Measurements from ENCODE around the gene SNAP47.
"Not testable (repeated sequence)": the region's sequence is repeated elsewhere in the genome, so short reads cannot be mapped to it uniquely, and the experiment has no call there.

The SNAP47 gene, protein sequence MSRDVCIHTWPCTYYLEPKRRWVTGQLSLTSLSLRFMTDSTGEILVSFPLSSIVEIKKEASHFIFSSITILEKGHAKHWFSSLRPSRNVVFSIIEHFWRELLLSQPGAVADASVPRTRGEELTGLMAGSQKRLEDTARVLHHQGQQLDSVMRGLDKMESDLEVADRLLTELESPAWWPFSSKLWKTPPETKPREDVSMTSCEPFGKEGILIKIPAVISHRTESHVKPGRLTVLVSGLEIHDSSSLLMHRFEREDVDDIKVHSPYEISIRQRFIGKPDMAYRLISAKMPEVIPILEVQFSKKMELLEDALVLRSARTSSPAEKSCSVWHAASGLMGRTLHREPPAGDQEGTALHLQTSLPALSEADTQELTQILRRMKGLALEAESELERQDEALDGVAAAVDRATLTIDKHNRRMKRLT

DNA sequence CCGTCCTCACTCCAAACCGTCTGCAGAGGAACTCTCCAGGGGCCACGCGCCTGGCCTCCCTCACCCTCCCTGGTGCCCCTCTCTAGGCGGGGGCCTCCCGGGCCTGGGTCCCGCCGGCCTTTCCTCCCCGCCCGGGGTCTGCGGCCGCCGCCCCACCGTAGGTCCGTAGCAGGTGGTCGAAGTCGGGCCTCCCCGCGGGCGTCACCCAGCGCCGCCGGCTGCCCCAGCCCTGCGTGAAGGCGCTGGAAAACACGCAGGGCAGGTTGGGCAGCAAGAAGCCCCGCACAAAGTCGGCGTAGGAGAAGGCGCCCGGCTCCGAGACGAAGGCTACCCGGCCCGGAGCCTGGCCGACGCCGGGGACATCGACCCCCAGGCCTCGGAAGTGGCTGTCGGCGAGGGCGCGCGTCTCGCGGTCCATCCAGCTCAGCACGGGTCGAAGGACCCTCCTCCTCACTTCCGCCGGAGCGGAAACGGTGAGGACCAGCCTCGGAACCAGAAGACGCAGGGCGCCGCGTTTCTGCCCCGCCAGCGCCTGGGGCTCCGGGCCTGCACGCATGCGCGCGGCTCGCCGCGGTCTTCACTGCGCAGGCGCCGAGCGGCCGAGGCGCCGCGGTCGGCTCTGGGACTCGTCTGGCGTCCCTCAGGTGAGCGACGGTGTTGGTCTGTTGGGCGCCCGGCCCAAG lies at the start of gene SNAP47, which contains the start of gene JMJD4:
TSS of gene SNAP47 (plus strand) at position 580 of the 683 bp plus-strand sequence. CDS start 12,302 bp downstream, outside the sequence.
TSS of gene JMJD4 (minus strand) at position 447 of the 683 bp plus-strand sequence. CDS start at position 418, 29 bp downstream.
- peak; percentile 94 to 97 for DNase-seq (ENCODE audit: low read depth in 1 of 2, low spot score in 1 of 2)
- TF ChIP-seq JUND (IDR thresholded peaks at IDR 0.05; ENCODE audit: low read depth): no peak
- in situ Hi-C loops (cut with HindIII; ENCODE audit: low pct_unique_long_range_greater_than_20kb, low sequenced_read_pairs): no loop called here

GRCh38 chr1:227685807-227686206 lies 49.4 kb upstream of the SNAP47 start:
- in situ Hi-C loops (cut with HindIII; ENCODE audit: low pct_unique_long_range_greater_than_20kb, low sequenced_read_pairs): no loop called here

DNA sequence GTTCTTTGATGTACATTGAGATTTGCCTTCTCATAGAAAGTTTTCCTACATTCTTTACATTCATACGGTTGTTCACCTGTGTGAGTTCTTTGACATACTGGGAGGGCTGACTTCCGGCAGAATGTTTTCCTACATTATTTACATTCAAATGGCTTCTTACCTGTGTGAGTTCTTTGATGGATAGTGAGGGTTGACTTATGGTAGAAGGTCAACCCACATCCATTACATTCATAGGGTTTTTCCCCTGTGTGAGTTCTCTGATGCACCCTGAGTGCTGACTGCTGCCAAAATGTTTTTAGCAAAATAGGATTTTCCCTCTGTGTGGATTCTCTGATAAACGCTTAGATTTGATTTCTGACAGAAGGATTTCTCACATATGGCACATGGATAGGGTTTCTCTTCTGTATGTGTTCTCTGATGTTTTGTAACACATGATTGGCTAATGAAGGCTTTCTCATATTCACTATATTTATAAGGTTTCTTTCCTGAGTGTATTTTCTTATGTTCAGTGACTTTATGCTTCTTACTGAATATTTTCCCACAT lies 37.8 kb upstream of the SNAP47 start:
- no peak for TF ChIP-seq JUND (IDR thresholded peaks at IDR 0.05; ENCODE audit: low read depth)
- in situ Hi-C loops (cut with HindIII; ENCODE audit: low pct_unique_long_range_greater_than_20kb, low sequenced_read_pairs): no loop called here
- no peak for DNase-seq (ENCODE audit: low read depth in 1 of 2, low spot score in 1 of 2)

More at GRCh38 chr1:227685807-227686206, 49.4 kb upstream of the SNAP47 start:
- no peak for TF ChIP-seq JUND (IDR thresholded peaks at IDR 0.05; ENCODE audit: low read depth)
- DNase-seq (ENCODE audit: low read depth in 1 of 2, low spot score in 1 of 2): no peak

DNA sequence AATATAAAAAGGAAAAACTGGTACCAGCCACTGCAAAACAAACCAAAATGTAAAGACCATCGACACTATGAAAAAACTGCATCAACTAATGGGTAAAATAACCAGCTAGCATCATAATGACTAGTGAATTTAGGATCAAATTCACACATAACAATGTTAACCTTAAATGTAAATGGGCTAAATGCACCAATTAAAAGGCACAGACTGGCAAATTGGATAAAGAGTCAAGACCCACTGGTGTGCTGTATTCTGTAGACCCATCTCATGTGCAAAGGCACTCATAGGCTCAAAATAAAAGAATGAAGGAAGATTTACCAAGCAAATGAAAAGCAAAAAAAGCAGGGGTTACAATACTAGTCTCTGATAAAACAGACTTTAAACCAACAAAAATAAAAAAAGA lies 33.6 kb upstream of the SNAP47 start:
- DNase-seq (ENCODE audit: low read depth in 1 of 2, low spot score in 1 of 2); in situ Hi-C loops (cut with HindIII; ENCODE audit: low pct_unique_long_range_greater_than_20kb, low sequenced_read_pairs): not testable (repeated sequence)

DNA sequence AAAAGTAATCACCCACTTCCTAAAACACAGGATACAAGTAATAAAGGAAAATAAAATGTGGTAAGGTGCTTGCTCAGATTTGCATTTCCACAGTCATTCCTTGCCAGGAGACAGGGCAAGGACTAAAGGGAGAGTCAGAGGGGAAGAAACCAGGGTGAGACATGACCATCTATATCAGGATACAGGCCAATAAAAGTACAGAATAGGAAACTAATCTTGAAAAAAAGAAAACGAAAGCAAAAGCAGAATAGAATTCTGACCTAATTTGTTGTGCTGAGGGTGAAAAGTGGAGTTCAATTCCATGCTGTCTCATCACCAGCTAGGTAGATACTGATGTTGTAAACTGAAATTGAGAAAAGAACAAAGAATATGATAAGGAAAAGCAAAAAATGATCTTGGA lies 27.4 kb upstream of the SNAP47 start:
- TF ChIP-seq JUND (IDR thresholded peaks at IDR 0.05; ENCODE audit: low read depth): no peak
- in situ Hi-C loops (cut with HindIII; ENCODE audit: low pct_unique_long_range_greater_than_20kb, low sequenced_read_pairs): no loop called here
- no peak for DNase-seq (ENCODE audit: low read depth in 1 of 2, low spot score in 1 of 2)

DNA sequence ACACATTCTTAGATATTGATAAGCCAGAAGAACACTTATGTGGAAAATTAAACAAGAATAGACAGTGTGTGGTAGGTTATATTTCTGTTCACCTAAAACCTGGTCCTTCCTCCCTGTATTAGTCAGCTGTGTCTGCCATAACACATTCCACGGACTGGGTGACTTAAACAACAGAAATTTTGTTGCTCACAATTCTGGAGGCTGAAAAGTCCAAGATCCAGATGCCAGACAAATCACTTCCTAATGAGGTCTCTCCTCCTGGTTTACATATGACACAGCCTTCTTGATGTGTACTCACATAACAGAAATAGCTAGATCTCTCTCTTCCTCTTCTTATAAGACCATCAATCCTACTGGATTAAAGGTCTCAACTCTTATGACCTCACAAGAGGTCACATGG lies 25.8 kb upstream of the SNAP47 start:
- in situ Hi-C loops (cut with HindIII; ENCODE audit: low pct_unique_long_range_greater_than_20kb, low sequenced_read_pairs): no loop called here
- DNase-seq (ENCODE audit: low read depth in 1 of 2, low spot score in 1 of 2): no peak
- no peak for TF ChIP-seq JUND (IDR thresholded peaks at IDR 0.05; ENCODE audit: low read depth)

GRCh38 chr1:227710474-227710873 lies 24.8 kb upstream of the SNAP47 start:
- DNase-seq (ENCODE audit: low read depth in 1 of 2, low spot score in 1 of 2); in situ Hi-C loops (cut with HindIII; ENCODE audit: low pct_unique_long_range_greater_than_20kb, low sequenced_read_pairs): not testable (repeated sequence)

DNA sequence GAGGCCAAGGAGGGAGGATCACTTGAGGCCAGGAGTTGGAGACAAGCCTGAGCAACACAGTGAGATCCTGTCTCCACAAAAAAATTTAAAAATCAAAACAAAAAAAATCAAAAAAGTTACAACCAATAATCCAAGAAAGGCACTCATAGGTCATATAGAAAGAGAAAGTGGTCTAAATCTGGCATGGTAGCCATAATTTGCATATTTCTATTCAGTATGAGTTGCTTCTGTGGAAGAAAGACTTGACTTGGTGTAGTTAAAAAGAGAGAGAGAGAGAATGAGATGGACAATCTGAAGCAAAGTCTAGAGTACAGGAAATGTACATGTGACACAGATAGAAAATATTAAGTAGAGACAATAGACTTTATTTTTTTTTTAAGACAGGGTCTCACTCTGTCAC lies 22.6 kb upstream of the SNAP47 start:
- DNase-seq (ENCODE audit: low read depth in 1 of 2, low spot score in 1 of 2): no peak
- in situ Hi-C loops (cut with HindIII; ENCODE audit: low pct_unique_long_range_greater_than_20kb, low sequenced_read_pairs): no loop called here
- TF ChIP-seq JUND (IDR thresholded peaks at IDR 0.05; ENCODE audit: low read depth): no peak

DNA sequence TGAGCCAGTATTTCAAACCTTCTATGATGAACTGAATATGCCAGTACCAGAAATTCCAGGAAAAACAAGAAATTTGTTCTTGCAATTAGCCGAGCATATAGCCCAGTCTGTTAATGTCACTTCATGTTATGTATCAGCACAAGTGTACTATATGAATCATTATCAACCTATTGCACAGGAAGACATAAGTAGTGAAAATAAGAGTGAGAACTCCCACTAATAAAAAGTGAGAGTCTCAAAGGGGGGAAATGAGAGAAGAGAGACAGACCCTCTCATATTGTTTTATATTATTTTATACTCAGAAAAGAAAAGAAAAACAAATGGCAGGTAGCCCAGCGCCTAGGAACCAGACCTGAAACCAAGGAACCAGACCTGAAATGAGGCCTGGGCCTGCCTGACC lies 16.3 kb upstream of the SNAP47 start:
- DNase-seq (ENCODE audit: low read depth in 1 of 2, low spot score in 1 of 2): no peak
- in situ Hi-C loops (cut with HindIII; ENCODE audit: low pct_unique_long_range_greater_than_20kb, low sequenced_read_pairs): no loop called here
- no peak for TF ChIP-seq JUND (IDR thresholded peaks at IDR 0.05; ENCODE audit: low read depth)

- no peak for DNase-seq (ENCODE audit: low read depth in 1 of 2, low spot score in 1 of 2)
- TF ChIP-seq JUND (IDR thresholded peaks at IDR 0.05; ENCODE audit: low read depth): no peak
- in situ Hi-C loops (cut with HindIII; ENCODE audit: low pct_unique_long_range_greater_than_20kb, low sequenced_read_pairs): no loop called here
These were observed 11.8 kb upstream of the SNAP47 start for GRCh38 chr1:227723474-227723873.

DNA sequence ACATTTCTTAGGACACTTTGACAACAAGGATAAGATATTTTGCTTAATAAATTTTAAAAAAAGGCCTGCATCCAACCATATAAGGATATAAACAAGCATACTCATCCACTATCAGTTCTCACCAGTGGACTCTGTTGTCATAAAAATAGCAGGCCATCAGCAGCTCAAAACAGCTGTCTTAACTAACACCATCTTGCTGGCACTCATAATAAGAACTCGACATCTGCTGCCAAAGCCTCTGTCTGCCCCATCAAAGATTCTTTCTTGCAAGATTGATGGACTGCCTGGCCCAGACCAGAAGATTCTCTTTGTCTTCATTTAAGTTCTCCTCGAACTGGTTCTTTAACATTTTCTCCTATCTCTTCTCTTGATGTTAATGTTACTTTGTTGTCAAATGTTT lies 10.2 kb upstream of the SNAP47 start:
- in situ Hi-C loops (cut with HindIII; ENCODE audit: low pct_unique_long_range_greater_than_20kb, low sequenced_read_pairs): no loop called here
- TF ChIP-seq JUND (IDR thresholded peaks at IDR 0.05; ENCODE audit: low read depth): no peak
- no peak for DNase-seq (ENCODE audit: low read depth in 1 of 2, low spot score in 1 of 2)

DNA sequence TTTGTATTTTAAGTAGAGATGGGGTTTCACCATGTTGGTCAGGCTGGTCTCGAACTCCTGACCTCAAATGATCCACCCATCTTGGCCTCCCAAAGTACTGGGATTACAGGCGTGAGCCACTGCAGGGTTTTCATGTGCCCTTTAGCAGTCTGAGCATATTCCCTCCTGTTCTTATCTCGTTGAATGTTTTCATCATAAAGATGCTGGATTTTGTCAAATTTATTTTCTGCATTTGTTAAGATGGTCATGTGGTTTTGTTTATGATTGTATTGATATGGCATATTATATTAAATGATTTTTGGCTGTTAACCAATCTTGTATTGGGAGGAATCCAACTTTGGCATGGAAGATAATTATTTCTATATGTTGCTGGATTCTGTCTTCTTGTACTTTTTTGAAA lies 8.9 kb upstream of the SNAP47 start:
- TF ChIP-seq JUND (IDR thresholded peaks at IDR 0.05; ENCODE audit: low read depth): no peak
- in situ Hi-C loops (cut with HindIII; ENCODE audit: low pct_unique_long_range_greater_than_20kb, low sequenced_read_pairs): no loop called here
- no peak for DNase-seq (ENCODE audit: low read depth in 1 of 2, low spot score in 1 of 2)

Data from T47D (cell line).